ENCODE data around the gene ADRA2A. TPM values are rescaled to one million over a fixed set of nuclear protein-coding genes. Genes with fewer than 3 reads are reported as not detected.

Gene ADRA2A
- total RNA-seq = under 0.01 and 3.7 TPM in 2 replicates

DNA sequence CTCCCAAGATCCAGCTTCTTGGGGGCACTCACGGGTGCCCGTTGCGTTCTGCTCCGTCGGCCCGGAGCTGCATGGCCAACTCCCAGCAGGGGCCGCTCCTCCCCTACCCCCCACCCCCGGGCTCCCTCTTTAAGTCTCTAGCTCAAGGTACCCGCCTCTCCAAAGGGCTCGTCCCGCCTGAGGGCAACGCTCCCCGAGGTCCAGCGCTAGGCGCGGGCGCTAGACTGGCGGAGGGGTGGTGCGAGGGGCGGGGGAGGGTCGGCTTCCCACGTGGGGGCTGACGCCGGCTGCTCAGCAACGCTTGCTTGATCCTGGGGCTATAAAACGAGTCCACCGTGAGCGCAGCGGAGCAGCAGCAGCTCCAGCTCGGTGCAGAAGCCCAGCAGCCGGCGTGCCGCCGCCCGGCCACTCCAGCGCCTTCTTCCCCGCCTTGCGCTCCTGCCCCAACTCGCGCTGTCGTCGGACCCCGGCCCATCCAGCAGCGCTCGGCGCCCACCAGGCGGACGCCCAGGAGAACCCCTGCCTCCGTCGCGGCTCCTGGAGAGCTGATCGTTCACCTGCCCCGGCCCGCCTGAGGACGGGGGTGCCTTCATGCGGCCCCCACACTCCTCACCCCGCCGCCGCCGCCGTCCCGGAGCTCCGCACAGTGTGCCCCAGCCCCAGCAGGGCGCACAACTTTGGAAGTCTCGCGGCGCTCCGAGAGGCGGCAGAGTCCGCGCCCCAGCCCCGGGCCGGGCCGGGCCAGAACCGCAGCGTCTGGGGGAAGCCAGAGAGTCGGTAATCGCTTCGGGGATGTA lies at the start of gene ADRA2A:
ADRA2A (plus strand) TSS at position 348 of the 797 bp plus-strand sequence. CDS start 968 bp downstream, outside the sequence.

Other genes starting within 250 kb of the ADRA2A start
- 19.6 and 85.8 TPM in 2 replicates for gene PDCD4, start 205.1 kb upstream of the ADRA2A start, total RNA-seq
- gene BBIP1, start 157.8 kb upstream of the ADRA2A start, total RNA-seq = 16.6 and 21.9 TPM in 2 replicates
- 21.8 and 26.0 TPM in 2 replicates for gene SHOC2, start 157.4 kb upstream of the ADRA2A start, total RNA-seq